SIG-M5 treated with dmso at 0.1 percent for 504 hours (cell line): ENCODE measurements around the gene LARP4B.

Experiments used
- DNase-seq: peaks from one replicate; lab custom pipeline; 2025; ENCODE audit not compliant: unreplicated experiment; lab: John Stamatoyannopoulos, UW

LARP4B gene

DNA sequence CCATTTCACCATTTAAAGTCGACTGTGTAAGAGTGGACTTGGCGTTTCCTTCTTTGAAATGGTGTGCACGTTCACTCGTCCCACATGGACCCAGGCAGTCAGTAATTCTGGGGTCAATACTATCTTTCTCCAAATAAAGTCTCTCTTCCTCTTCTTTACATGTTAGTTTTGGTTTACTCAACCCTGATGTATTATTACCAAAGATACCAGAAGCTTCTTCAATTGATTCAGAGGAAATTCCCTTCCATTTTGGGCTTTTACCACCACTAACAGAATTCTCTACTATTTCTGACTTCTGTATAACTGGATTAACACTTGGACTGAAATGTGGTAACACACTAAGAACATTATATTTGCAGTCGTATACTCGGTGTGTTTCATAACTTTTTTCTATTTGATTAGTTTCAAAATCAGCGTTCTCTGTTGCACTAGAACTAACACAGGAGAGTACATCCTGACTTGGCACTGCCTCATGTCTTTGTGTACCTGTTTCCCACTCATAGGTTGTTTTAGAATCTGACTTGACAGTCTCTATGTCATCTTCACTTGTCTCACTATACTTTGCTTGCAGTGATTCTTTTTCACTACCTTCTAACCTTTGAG is 60.8 kb downstream of the LARP4B start:
- DNase-seq: peak; percentile 35

DNA sequence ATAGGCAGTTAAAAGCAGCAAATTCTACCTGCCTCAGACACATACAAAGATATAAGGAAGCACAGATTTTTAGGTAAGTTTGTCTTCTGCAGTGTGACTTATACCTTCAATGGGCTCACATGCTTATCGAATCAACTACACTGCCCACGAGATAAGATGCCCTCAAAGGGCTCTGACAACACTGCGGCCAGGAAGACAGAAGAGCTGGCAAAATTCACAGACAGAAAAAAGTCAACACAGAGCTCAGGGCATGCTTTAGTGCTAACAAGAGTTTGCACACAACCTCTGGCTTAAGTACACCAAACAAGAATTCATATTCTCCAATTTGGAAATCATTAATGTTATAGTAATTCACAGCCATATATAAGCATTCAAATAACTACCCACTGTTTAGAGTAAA is 62.3 kb downstream of the LARP4B start:
- no peak for DNase-seq

GRCh38 chr10:867807-868206 is 63.7 kb downstream of the LARP4B start:
- no peak for DNase-seq

GRCh38 chr10:866577-866941 is 64.9 kb downstream of the LARP4B start:
- no peak for DNase-seq

- no peak for DNase-seq
Observed at GRCh38 chr10:865924-866576, 65.5 kb downstream of the LARP4B start.

DNA sequence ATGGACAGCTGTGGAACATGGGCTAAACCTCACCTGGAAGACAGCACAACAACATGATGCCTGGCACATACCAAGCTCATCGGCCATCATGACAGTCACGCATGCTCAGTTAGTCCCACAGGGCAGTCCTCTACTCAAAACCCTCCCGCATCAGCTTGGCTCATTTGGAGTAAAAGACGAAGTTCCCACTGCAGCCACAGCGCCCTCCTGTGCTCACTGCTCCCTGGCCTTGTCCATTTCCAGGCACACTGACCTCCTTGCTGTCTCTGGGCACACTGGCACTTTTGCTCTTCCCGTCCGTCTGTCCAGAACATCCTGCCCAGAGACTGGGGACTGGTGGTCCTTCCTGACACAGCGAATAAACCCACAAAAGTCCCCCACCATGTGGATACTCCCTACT is 66.2 kb downstream of the LARP4B start:
- no peak for DNase-seq

DNA sequence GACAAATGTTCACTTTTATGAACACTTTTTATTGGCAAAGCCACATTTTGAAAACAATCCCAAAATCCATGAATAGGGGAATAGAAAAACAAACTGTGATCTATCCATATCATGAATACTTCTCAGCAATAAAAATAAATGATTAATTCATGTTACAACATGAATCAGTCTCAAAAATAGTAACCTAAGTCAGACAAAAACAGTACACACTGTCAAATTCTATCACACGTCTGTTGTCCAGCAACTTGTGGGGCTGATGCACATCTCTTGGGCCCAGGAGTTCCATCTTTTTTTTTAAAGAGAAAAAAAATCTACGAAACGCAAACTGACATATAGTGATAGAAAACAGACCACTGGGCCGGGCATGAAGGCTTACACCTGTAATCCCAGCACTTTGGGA is 71.0 kb downstream of the LARP4B start:
- DNase-seq: no peak

DNA sequence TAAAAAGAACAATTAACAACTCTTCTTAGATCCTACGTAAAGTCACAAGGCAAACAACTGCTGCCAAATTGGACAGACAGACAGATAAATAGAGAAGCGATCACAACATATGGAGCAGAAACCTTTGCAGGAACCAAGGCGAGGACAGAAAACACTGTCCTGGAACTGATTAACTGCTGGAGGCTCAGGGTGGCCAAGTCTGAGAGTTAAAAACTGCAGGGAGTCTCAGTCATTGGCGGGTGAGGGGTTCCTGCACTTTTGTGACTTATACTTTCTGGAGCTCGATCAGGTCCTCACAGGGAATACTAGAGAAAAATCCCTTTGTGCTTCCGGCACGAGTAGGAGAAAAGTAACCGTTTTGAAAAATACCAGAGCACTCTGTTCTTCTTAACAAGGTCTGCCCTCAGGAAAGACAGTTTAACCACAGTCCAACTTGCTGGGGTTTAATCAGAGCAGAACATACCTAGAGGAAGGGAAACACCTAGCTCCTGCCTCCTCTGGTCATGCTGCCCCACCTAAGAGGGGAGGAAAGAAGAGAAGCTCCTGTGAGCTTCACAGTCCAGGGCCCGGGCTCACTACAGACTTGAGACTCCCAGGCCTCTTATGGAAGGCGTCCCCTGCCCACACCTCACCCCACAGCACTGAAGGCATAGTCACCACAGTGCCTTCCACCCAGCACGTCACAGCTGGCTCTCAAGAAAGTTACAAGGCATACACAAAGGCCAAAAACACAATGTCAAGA is 74.9 kb downstream of the LARP4B start:
- DNase-seq: no peak

GRCh38 chr10:855671-856070 is 75.8 kb downstream of the LARP4B start:
- no peak for DNase-seq

DNA sequence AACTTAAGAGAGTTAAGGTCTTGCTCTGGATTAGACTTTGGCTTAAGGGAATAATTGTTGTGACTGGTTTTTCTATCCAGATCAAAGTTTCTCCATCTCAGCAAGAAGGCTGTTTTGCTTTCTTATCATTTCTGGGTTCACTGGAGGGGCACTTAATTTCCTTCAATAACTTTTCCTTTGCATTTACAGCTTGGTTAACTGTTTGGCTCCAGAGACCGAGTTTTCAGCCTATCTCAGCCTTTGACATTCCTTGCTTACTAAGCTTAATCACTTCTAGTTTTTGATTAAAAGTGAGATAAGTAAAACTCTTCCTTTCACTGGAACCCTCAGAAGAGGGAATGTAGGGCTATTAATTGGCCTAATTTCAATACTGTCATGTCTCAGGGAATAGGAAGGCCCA is 76.4 kb downstream of the LARP4B start:
- DNase-seq: no peak

DNA sequence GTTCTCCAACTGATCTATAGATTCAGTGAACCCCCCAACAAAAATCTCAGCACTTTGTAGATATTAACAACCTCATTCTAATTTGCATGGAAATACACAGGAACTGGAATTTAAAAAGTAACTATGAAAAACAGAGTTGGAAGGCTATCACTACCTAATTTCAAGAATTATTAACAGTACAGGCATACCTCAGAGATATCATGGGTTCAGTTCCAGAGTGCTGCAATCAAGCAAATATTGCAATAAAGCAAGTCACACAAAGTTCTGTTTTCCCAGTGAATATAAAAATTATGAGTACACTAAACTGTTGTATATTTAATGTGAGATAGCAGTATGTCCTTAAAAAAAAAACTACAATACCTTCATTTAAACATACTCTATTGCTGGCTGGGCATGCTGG is 78.5 kb downstream of the LARP4B start:
- no peak for DNase-seq

DNA sequence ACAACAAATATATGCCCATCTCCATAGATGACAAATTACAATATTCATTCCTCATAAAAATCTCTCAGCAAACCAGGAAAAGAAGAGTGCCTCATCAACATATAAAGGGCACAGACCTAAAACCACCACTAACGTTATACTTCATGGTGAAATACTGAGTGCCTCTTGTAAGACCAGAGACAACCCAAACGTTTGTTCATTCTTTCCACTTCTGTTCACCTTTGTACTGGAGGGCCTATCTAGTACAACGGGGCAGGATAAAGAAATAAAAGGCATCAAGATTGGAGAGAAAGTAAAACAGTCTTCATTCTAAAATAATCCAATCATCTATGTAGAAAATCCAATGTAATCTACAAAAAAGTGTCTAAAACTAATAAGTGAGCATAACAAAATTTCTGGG is 79.1 kb downstream of the LARP4B start:
- peak; percentile 9 for DNase-seq

DNA sequence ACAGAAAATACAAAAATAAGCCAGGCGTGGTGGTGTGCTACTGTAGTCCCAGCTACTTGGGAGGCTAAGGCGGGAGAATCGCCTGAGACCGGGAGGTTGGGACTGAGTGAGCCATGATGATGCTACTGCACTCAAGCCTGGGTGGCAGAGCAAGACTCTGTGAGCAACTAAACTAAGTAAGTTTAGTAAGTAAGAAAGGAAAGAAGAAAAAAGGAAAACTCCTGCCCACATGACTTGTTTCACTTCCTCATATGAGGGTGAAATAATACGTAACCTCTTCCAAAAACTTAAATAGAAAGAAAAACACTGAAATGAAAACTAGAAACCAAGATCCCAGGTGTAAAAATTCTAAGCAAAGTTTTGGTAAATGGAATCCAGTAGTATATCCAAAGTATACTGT is 79.6 kb downstream of the LARP4B start:
- peak; percentile 66 for DNase-seq

DNA sequence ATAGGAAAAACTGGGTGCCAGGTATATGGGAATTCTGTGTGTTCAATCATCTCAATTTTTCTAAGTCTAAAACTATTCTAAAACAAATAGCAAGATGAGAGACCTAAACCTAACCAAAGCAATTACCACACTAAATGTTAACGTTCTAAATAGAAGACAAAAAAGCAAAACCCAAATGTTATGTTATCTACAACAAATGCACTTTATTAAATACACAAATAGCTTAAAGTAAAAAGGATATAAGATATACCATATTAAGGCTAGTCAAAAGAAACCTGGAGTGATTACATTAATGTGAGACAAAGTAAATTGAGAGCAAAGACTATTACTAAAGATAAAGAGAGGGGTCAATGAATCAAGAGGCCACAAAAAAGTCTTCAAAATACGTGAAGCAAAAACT is 81.4 kb downstream of the LARP4B start:
- no peak for DNase-seq

DNA sequence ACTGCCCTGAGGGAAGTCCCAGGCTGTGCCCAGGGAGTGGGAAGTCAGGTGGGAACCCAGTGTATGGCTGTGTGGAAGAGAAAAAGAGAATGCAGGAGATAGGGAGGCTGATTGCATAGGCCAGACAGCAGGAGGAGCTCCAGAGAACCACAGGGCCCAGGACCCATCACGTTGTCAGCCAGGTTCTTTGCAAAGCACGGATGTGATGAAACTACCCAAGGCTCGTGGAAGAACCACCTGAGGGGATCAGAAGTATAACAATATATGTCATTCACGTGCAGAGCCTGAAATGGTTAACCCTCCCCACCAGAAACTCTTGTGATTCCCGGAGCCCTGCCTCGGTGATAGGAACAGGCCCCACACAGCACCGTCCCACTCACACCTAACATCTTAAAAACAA is 83.6 kb downstream of the LARP4B start:
- no peak for DNase-seq

GRCh38 chr10:846126-846685 is 85.3 kb downstream of the LARP4B start:
- DNase-seq: no peak

DNA sequence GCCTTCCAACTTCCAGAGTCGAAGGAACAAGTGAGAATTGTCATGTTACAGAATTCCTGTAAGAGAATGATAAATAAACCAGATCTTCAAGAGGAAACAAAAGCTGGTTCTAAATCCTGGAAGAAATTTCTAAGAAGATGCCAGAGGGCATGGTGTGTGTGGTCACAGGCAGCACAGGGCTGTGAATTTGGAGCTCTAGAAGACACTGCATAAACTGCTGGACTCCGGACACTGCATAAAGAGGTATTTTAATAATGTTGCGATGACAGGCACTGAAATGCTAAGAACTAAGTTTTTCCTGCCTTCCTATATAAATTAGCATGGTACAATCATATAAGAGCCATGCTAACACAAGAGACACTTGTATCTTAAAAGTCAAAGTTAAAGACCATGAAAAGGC is 86.0 kb downstream of the LARP4B start:
- no peak for DNase-seq

DNA sequence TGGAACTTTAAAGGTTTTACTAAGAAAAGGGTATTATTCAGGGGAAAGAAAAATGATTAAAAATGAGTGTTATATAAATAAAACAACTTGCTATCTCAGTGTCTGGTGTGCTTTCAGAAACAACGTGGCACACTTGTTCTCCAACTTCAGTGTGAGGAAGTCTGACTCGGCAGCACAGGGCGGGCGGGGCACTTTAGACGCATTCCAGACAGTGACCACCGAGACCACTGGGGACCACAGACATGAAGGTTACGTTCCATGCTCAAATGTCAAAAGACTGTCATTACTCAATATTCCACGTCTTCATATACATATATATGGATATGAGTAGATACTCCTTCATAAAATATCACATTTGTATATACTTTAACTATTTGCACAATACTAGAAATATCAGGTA is 87.0 kb downstream of the LARP4B start:
- DNase-seq: no peak

DNA sequence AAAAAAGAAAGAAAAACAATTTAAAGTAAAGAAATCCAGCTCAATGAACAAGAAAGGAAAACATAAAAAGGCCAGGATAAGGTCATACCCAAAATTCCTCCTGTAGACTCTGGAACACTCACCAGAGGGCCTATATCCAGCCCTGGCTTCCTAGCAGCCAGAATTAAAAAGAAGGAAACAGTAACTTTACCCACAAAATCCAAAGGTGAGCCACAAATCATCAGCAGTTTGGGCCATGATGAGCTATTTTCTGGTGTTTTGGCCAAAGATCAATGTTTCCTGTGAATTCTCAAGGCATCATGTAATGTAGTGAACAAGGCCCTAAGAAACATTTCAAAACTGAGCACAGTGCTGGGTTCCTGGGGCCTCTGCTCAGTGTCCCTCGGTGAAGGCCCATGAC is 87.8 kb downstream of the LARP4B start:
- no peak for DNase-seq

DNA sequence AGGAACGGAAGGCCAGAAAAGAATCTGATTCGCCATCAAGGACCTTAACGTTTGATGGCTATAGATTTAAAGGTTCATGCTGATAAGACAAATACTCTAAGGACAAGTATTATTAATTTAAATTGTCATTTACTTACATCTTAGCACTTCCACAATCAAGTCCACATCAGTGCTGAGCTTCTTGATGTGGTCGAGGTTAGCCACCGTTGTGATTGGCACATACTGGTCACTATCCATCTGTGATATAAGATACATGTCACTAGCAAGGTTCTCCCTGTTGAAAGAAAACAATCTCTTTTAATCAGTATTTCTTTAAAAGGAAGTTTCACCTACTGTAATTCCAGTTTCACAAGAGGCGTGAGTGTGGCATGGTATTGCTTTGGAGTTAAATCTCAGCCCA is 88.7 kb downstream of the LARP4B start:
- no peak for DNase-seq

GRCh38 chr10:841535-841934 is 90.0 kb downstream of the LARP4B start:
- DNase-seq: no peak

DNA sequence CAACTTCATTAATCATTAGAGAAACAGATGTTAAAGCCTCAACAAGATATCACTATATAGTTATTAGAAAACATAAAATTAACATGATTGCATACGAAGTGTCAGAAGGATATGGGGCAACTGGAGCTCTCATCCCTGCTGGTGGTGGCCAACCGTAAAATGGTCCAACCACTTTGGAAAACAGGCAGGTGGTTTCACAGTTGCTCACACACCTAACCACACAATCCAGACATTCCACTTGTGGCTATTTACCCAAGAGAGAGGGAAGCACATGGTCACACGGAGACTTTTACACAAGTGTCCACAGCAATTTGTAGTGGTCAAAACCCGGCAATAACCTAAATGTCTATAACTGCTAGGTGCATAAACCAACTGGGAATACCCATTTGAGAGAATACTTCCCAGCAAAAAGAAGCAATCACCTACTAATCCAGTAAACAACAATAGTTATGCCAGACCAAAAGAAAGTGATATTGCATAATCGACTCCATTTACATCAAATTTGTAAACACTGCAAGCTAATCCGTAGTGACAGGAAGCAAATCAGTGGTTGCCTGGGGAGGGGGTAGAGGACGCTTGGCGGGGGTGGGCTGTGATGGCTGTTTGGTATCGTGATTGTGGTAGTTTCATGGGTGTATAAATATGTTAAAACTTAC is 91.8 kb downstream of the LARP4B start:
- DNase-seq: no peak
